22Rv1 (cell line): ENCODE measurements around the gene HDAC5.

Source experiments
- CTCF ChIP-seq: fragments of 450-650 bp; IDR thresholded peaks from 2 replicates; pipeline ENCODE4 v1.5.1; 2017; ENCODE audit warnings: mild to moderate bottlenecking
- ZFX ChIP-seq: fragments of 450-650 bp; IDR thresholded peaks from 2 replicates; pipeline ENCODE4 v1.6.1; 2017; ENCODE audit warnings: antibody characterized with exemption, borderline replicate concordance

- TF ChIP-seq CTCF = no peak
- TF ChIP-seq ZFX = no peak
Observed at GRCh38 chr17:44074231-44074910, 49.1 kb downstream of the HDAC5 start.
